GM18909 (cell line): Measurements from ENCODE around the gene TMEM106A.
"Not testable (repeated sequence)": the region's sequence is repeated elsewhere in the genome, so short reads cannot be mapped to it uniquely, and the experiment has no call there.

Source experiments
- ATAC-seq: cut with Tn5 transposase; IDR thresholded peaks from one replicate; pipeline ENCODE4 v1.9.1; 2021; ENCODE audit warnings: mild to moderate bottlenecking; ENCODE audit not compliant: unreplicated experiment, poor library complexity

Gene TMEM106A

GRCh38 chr17:43213545-43213944 is 1.9 kb downstream of the TMEM106A start:
- ATAC-seq = no peak

GRCh38 chr17:43215341-43215740 is 3.7 kb downstream of the TMEM106A start:
- no peak for ATAC-seq

- ATAC-seq = no peak
Measured at GRCh38 chr17:43216369-43216761, 4.7 kb downstream of the TMEM106A start.

- no peak for ATAC-seq
Measured at GRCh38 chr17:43216762-43217613, 5.3 kb downstream of the TMEM106A start.

- ATAC-seq = no peak
Measured at GRCh38 chr17:43217614-43218087, 6.0 kb downstream of the TMEM106A start.

GRCh38 chr17:43219001-43219400 is 7.3 kb downstream of the TMEM106A start:
- no peak for ATAC-seq

DNA sequence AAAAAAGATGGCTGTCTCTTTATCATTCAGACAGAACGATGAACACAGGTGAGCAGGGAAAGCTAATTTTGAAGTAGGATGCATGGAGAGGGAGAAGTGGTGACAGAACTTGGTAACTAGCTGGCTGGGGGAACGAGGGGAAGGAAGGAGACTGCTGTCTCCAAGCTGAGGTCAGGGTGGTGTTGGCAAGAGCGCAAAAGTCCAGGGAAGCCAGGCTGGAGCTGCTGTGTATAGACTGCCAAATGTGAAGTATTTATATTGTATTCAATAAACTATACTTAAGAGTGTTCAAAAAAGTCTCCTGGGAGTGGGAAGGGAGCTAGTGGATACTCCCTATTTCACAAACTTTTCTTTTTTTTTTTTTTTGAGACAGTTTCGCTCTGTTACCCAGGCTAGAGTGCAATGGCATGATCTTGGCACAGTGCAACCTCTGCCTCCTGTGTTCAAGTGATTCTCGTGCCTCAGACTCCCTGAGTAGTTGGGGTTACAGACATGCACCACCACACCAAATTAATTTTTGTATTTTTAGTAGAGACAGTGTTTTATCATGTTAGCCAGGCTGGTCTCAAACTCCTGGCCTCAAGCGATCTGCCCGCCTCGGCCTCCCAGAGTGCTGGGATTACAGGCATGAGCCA is 8.2 kb downstream of the TMEM106A start:
- no peak for ATAC-seq

DNA sequence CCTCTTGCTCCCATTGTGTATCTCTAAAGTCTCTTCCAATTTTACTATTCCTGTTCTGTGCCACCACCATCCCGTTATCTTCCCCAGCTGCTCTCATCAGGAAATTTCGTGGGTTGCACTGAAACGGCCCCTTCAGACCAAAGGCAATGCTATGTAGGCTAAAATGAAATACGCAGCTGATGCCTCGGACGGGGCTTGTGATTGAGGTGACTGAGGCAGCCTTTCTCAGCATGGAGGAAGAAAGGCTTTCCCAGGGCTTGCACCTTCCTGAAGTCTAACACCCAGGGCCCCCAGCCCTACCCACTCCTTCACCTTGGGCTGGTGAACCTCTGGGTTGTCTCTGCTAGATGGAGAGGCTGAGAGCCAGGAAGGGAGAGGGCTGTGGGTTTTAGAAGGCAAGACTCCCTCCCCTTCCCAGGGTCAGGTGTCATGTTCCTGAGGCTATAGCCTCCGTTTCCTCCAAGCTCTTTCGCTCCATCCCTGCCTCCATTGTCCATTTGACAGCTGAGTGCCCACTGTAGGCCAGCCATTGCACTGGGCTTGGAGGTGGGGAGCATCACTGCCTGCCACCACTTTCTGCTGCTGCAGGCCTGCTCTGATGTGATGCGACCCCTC is 8.9 kb downstream of the TMEM106A start:
- ATAC-seq = no peak

DNA sequence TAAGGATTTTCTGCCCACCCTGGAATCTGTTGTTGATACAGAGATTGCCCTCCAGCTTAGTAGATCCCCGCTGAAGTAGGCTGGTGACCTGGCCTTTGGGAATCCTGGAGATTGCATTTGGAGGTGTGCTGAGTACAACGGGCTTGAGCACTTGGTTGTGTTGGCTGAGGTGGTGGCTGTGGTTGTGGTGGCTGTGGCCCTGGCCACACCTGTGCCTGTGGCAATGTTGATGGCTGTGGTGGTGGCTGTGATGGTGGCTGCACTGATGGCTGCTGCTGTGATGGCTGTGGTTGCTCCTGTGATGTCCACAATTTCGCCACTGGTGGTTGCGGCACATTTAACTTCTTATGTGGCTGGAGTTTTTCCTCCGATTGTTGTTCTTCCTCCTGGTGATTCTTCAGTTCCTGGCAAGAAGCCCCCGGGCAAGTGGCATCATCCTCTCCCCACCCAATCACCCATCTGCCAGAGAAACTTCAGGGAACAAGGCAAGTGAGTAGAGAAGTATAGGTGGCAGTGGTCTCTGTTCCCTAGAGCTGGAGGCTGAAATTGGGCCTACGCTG is 12.6 kb downstream of the TMEM106A start:
- no peak for ATAC-seq

GRCh38 chr17:43226393-43226792 is 14.7 kb downstream of the TMEM106A start:
- no peak for ATAC-seq

DNA sequence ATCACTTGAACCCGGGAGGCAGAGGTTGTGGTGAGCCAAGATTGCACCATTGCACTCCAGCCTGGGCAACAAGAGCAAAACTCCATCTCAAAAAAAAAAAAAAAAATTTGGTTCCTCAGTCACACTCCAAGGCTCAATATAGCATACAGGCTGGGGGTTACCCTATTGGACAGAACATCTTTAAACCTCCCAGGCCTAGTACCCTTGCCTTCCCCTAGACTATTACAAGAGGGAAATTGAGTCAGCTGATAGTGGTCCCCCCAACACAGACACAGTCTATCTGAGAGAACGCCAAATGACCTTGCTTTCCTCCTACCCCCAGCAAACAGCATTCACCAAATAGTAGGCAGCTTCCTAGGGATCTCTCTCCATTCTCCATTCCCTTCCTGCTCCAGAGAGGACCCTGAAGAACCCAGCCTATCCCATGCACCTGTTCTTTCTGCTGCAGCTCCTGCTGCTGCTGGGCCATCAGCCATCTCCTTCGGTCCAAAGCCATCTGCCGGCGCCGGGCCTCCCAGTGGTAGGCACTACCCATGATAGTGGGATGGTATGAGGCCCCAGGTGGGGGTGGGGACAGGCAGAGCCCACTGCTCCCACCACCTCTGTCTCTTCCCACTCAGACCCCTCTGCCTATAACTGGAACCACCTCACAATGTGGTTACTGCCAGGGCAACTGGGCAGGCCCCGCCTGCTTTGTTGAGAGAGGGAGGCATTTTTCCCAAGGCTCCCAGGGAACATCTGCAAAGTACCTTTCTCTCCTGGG is 16.5 kb downstream of the TMEM106A start, which contains the start of gene CCDC200:
CCDC200 (minus strand) TSS at position 604 of the 763 bp plus-strand sequence; CDS start at position 535, 69 bp downstream.
- ATAC-seq = not testable (repeated sequence)

GRCh38 chr17:43231205-43232020 is 19.7 kb downstream of the TMEM106A start:
- not testable (repeated sequence) for ATAC-seq

DNA sequence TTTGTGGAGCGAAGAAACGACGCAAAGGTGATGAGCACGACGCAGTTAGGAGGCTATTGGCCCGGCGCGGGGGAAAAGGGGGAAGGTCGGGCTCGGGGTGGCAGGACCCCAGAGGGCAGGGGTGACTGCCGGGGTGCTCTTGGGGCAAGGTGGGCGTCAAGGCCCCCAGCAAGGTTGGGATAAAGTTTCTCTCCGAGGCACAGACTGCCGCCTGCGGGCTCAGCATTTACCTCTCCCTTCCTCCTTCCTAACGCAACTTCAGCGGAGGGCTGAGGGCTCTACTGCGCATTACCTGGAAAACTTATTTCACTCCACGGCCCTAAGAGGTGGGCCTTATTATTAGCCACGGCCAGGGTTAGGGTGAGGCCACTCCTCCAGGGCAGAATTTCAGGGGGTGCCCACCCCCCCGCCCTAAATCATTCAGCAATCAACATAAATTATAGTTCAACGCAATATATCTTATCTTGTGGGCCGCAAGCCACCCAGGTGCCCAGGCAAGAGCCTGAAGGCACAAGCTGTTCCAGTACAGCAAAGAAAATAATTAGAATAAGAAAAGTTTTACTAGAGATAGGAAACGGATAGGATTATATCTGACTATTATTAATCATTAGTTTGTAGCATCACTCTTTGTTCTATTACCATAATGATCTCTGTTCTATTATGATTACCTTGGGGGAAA is 20.5 kb downstream of the TMEM106A start:
- ATAC-seq = not testable (repeated sequence)

GRCh38 chr17:43233263-43233662 is 21.6 kb downstream of the TMEM106A start:
- ATAC-seq = not testable (repeated sequence)

DNA sequence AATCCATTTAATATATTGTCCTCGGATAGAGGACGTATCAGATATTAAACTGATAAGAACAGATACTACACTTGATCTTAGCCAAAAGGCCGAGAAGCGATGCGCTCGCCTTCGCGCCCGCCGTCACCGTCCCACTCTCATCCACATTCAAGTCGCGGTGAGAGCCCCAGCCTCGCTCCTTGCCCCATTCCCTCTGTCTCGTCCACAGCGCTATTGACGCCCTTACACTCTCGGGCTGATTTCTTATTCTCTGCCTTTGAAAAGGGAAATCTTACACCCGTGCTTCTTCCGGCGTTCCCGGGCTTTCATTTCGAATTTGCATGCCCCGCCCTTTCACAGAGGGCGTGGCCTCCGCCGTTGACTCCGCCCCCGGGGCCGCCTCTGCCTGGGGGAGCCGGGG is 22.2 kb downstream of the TMEM106A start, which contains the start of gene RNU2-1:
RNU2-1 (minus strand) TSS at position 101 of the 400 bp plus-strand sequence.
- not testable (repeated sequence) for ATAC-seq

- ATAC-seq = not testable (repeated sequence)
Measured at GRCh38 chr17:43239597-43239996, 27.9 kb downstream of the TMEM106A start.

DNA sequence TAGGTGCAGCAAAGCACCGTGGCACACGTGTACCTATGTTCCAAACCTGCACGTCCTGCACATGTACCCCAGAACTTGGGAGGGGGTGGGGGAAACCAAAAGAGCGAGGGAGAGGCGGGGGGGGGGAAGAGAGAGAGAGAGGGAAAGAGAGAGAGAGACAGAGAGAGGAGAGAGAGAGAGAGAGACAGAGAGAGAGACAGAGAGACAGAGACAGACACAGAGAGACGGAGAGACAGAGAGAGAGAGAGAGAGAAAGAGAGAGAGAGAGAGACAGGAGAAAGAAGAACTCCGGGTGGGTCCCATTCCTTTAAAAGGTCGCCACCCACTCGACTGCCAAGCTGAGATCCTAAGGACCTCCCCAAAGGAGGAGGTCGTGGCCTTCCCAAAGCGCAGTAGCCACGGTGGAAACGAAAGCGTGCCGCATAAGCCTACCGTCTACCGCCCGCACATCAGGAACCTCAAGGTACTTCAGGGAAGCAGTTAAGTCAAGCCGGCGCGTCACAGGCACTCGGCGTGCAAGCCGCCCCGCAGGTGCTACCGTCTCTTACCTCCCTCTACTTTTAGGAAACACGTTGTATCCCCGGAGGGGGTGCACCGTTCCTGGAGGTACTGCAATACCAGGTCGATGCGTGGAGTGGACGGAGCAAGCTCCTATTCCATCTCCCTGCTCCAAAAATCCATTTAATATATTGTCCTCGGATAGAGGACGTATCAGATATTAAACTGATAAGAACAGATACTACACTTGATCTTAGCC is 29.1 kb downstream of the TMEM106A start:
- ATAC-seq = not testable (repeated sequence)

DNA sequence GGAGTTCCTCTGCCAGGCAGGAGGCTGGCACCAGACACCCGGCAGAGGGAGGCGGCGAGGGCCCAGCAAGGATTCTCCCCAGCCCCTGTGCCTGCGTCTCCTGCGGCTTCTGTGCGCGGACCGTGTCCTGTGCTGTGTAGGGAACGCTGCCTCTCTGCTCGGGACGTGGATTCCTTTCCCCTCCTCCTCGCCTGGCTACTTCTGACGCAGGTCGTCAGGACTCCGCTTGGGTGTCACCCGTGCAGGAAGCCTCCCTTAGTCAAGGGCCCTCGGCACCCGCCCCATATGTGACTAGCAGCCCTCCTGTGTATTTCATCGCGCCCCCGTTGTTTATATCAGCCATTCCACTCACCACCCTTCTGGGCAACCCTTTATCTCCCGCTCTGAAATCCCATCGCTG is 34.8 kb downstream of the TMEM106A start:
- not testable (repeated sequence) for ATAC-seq
